Fibroblast of skin of abdomen (primary cell): ENCODE measurements around the gene WDFY1. TPM values are rescaled to one million over a fixed set of nuclear protein-coding genes. Genes with fewer than 3 reads are reported as not detected.
A peak's percentile ranks its signal among the peaks of the same experiment; 100 is the strongest.

Experiments used
- DNase-seq: peaks from one replicate; pipeline ENCODE4 v3.0.0-alpha.2; 2013
- polyA plus RNA-seq, 2 experiments: library from polyadenylated mRNA; unstranded; fragments of 120-200 nt; gene quantifications; one replicate each; pipeline ENCODE4 v1.2.1, GENCODE V29; 2013; ENCODE audit not compliant: insufficient read length in 2 of 2

WDFY1 gene, protein sequence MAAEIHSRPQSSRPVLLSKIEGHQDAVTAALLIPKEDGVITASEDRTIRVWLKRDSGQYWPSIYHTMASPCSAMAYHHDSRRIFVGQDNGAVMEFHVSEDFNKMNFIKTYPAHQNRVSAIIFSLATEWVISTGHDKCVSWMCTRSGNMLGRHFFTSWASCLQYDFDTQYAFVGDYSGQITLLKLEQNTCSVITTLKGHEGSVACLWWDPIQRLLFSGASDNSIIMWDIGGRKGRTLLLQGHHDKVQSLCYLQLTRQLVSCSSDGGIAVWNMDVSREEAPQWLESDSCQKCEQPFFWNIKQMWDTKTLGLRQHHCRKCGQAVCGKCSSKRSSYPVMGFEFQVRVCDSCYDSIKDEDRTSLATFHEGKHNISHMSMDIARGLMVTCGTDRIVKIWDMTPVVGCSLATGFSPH
- polyA plus RNA-seq (2013, experiment 1 of 2; ENCODE audit: insufficient read length): 53.7 TPM
- 52.4 TPM for polyA plus RNA-seq (2013, experiment 2 of 2; ENCODE audit: insufficient read length)

DNA sequence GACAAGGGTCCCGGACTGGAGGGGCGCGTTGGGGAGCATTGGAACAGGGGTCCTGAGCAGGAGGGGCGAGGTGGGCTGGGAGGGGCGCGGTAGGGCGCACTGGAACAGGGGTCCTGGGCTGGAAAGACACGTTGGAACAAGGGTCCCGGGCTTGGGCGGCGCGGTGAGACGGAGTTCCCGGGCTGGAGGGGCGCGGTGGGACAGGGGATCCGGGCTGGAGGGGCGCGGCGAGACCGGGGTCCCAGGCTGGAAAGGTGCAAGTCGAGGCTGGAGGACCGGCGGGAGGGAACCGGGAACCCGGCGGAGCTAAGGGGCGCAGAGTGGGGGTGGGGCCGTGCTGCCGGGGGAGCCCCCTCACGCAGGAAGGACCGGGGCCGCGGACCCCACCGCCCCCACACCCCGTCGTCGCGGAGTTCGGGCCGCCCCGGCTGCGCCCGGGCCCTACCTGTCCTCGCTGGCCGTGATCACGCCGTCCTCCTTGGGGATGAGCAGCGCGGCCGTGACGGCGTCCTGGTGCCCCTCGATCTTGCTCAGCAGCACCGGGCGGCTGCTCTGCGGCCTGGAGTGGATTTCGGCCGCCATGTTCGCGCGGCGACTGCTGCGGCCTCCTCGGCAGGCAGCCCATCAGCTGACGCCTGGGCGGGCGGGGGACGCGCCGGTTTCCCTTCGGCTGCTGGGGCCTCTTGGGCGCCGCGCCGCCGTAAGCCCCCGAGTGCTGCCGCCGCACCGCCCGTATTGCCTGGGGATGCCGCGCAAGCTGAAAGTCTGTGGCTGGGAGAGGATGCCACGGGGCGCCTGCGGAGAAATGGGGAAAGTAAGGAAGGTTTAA, at the start of gene WDFY1:
WDFY1 (minus strand) TSS at position 633 of the 829 bp plus-strand sequence; CDS start at position 582, 51 bp downstream.
- DNase-seq: peak; percentile 90

DNA sequence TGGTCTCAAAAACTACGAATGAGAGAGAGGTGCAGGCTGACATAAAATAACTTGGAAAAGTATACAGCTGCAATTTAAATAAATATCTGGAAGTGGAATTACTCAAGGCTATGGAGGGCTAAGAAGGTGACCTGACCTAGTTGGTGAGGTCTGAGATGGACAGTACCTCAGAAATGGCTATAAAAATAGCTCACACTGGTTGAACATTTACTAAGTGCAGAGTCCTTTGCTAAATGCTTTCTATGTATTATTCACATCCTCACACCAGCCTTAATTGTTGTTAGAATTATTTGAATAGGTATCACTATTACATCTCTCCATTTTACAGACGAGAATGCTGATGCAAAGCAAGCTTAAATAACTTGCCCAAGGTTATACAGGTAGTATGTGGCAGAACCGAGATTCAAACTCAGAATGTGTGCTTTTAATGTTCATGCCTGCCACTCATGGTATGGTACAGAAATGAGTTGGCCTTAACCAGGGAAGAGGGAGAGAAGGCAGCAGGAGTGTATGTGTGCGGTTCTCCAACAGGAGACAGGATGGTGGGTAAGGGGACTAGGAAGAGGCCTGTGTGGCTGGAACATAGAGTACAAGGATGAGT, 49.5 kb upstream of the WDFY1 start:
- DNase-seq: no peak

DNA sequence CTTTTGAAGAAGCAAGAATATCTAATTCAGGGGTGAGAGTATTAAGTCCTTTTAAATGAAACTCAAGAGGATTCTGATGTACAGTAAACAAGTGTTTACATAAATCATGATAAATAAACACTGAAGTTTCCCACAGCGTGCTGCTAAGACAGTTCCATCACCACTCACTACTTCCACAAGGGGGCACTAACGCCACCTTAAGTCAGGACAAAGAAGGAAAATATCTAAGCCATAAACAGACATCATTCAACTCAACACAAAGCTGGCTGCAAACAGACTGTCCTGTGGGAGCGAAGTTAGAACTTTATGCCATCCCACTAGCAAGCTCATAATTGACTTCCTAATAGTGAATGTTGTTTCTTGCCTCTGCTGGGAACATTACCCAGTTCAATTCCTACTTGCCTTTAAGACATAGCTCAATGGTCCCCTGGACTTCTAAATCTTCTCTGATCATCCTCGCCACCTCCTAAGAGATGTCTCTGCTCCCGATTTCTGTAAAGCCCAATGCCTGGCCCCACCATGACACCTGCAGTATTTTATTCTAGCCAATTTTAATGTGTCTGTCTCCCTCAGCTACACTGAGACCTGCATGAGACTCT, 48.6 kb upstream of the WDFY1 start:
- DNase-seq: peak; percentile 84

- no peak for DNase-seq
Observed at GRCh38 chr2:223991611-223992010, 46.5 kb upstream of the WDFY1 start.

DNA sequence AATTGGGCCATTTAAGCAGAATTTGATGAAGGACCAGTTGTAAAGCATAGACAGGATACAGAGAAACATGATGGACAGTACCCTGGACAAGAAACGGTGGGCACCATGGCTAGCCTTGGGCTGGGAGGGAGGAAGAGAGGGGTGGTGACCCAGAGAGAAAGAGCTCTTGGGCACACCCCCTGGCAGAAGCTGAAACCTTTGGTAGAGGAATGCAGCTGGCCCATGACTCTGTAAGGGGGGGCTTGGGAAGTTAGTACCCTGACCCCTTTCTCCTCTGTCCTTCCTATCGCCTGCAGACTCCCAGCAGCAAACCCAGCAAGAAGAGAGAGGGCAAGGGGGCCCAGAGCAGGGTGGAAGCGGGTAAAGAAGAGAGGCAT, 44.7 kb upstream of the WDFY1 start:
- no peak for DNase-seq

DNA sequence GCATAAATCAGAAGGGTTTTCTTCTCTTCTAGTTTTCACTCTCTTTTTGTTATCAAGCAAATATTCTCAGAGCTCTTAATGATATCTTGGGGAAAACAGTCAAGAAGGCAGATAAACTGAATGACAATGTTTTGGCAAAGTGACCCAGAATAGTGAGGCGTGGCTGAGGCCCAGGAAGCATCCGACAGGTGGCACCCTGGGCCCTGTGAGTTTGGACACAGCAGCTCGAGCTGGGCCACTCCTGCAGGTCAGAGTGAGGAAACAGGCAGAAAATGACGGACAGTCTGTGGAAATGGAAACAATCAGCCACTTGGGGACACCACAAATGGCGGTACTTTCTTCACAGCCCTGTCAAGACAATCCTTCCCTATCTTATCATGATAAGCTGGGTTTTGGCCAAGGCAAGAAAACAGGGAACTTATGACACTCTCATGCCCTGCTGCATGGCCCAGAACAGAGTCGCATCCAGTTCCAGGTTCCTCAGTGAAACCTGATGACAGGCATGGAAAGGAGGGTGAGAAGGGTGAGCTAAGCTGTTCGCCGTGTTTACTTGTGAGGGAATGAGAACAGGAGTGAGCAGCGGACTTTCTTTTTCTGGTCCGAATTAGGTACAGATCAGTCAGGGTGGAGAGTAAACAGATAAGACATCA, 44.2 kb upstream of the WDFY1 start:
- no peak for DNase-seq

- DNase-seq: no peak
Observed at GRCh38 chr2:223981241-223981640, 36.1 kb upstream of the WDFY1 start.

DNA sequence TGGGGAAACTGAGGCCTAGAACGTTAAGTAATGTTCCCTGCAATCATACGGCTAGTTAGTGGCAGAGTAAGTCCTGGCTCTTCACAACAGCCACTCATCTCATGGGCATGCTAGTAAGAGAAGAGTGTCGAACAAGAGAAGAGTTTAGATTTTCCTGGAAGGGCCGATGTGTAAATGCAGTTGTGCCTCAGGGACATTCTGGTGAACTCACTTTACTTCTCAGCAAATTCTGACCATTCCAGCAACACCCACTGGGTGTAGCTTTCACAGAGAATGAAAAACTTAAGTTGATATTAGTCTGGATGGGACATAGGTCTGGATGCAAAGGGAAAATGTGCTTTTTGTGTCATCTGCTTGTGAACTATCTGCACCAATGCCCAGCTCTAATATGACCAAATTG, 35.7 kb upstream of the WDFY1 start:
- DNase-seq: no peak

GRCh38 chr2:223980397-223980735, 35.2 kb upstream of the WDFY1 start:
- DNase-seq: no peak

DNA sequence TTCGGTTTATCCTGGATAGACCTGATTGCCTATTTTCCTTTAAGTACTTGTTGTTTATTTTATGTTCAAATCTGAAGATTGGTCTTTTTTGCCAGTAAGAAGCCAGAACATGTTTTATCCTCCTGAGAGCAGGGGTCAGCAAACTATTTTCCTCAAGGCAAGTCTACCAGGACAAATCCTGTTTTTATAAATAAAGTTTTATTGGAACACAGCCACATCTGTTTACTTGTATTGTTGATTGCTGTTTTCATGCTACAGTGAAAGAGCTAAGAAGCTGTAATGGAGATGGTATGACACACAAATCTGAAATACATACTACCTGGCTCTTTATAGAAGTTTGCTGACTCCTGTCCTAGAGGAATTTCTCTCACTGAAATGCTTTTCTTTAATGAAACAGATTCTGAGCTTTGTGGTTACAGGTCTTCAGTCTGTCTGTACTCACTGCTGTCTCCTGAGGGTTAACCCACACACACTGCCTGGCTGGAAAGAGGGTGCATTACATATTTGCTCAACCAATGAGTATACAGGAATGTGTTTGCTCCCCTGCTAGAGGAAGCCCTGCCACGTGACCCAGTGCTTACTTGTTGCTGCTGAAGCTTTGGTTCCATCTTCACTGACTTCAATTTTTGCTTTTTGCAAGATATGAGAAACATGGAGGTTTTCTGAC, 34.7 kb upstream of the WDFY1 start:
- DNase-seq: no peak

- DNase-seq: no peak
Observed at GRCh38 chr2:223978451-223978850, 33.3 kb upstream of the WDFY1 start.

DNA sequence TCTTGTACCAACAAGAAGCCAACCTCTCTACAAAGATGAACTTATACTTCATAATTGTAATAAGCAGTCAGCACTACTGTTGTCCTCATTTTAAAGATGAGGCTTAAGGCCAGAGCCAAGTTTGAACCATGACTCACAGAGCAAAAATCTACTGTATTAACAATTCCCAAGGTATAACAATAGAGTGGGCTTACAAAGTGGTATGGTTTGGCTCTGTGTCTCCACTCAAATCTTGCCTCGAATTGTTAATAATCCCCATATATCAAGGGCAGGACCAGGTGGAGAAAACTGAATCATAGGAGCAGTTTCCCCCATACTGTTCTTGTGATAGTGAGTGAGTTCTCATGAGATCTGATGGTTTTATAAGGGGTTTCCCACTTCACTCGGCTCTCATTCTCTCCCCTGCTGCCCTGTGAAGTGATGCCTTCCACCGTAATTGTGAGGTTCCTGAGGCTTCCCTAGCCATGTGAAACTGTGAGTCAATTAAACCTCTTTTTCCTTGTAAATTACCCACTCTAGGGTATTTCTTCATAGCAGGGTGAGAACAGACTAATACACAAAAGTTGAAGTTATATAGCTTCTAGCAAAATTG, 31.6 kb upstream of the WDFY1 start:
- peak; percentile 79 for DNase-seq

- DNase-seq: no peak
Observed at GRCh38 chr2:223973606-223974005, 28.5 kb upstream of the WDFY1 start.

GRCh38 chr2:223972656-223973102, 27.5 kb upstream of the WDFY1 start:
- no peak for DNase-seq

DNA sequence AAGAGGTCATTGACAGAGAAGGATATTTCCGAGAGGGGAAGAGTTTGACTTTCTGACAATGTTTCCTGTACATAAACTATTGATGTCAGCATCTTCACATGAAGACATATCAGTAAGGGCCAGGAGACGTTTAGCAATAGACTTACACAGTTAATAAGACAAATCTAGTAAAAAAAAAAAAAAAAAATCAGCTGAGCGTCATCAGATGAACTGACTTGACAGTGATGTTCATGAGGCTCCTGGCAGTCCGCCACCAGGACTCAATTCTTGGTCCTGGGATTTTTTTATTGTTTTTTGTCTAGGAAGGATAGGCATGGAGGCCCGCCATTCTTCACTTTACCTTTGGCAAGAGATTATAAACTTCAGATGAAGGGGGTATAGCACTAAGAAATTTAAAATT, 26.6 kb upstream of the WDFY1 start:
- DNase-seq: no peak

- peak; percentile 56 for DNase-seq
Observed at GRCh38 chr2:223970343-223971128, 25.4 kb upstream of the WDFY1 start.

DNA sequence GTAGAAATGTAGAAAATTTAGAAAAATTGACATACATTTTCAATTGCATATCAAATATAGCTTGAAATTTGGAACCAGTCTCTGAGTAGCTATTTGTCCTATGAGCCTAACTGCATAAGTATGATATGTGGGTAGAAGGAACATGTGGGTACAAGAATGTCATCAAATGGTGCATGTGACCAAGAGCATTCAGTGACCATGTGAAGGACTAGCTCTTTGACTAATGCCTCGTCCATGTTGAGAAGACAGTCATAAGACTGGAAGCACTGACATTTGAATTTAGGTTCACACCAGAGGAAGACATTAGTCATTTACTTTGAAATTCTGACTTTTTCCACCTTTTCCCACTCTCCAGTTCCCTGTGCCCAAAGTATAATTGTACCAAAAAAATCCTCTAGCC, 24.7 kb upstream of the WDFY1 start:
- no peak for DNase-seq

GRCh38 chr2:223969315-223969714, 24.2 kb upstream of the WDFY1 start:
- no peak for DNase-seq

GRCh38 chr2:223967981-223968380, 22.8 kb upstream of the WDFY1 start:
- DNase-seq: peak; percentile 84

DNA sequence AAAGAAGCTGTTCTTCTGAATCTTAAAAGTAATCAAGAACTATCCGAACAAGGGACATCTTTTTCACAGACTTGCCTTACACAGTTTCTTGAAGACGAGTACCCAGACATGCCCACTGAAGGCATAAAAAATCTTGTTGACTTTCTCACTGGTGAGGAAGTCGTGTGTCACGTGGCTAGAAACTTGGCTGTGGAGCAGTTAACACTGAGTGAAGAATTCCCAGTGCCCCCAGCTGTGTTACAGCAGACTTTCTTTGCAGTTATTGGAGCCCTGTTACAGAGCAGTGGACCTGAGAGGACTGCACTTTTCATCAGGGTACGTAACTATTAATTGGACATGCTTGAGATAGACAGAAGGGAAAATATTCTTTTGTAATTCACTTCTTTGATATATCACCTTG, 14.6 kb upstream of the WDFY1 start:
- no peak for DNase-seq
